ENCODE results near the gene RNF225. TPM values are rescaled to one million over a fixed set of nuclear protein-coding genes. Genes with fewer than 3 reads are reported as not detected.

Gene RNF225
- total and polyA plus RNA-seq, 2 of the 13 experiments (the other 11 are each of a cell fraction or from before 2014, with no cell fraction given) = not detected

- TF ChIP-seq ZBTB1 (CRISPR knock-in tag; IDR thresholded peaks at IDR 0.05; ENCODE audit: borderline replicate concordance) = no peak
- peak; percentile 3 for TF ChIP-seq TAF15 (IDR thresholded peaks at IDR 0.05; ENCODE audit: low read depth, low read length, poor library complexity, severe bottlenecking)
- no peak for TF ChIP-seq ETS1 (CRISPR knock-in tag; IDR thresholded peaks at IDR 0.05)
- TF ChIP-seq ZNF101 (CRISPR knock-in tag; IDR thresholded peaks at IDR 0.05; ENCODE audit: borderline replicate concordance, low read depth) = no peak
- TF ChIP-seq ZNF75D (CRISPR knock-in tag; IDR thresholded peaks at IDR 0.05; ENCODE audit: borderline replicate concordance) = no peak
- TF ChIP-seq BATF2 (CRISPR knock-in tag; IDR thresholded peaks at IDR 0.05) = no peak
- TF ChIP-seq MED13 (CRISPR knock-in tag; IDR thresholded peaks at IDR 0.05) = no peak
- no peak for TF ChIP-seq ZNF761 (CRISPR knock-in tag; conservative IDR thresholded peaks at IDR 0.05)
- TF ChIP-seq CCDC6 (CRISPR knock-in tag; IDR thresholded peaks at IDR 0.05) = no peak
- TF ChIP-seq ZNF34 (CRISPR knock-in tag; IDR thresholded peaks at IDR 0.05; ENCODE audit: borderline replicate concordance) = no peak
- TF ChIP-seq JUN (CRISPR knock-in tag; IDR thresholded peaks at IDR 0.05) = no peak
- TF ChIP-seq HMG20B (CRISPR knock-in tag; conservative IDR thresholded peaks at IDR 0.05) = no peak
- TF ChIP-seq ZBTB14 (CRISPR knock-in tag; IDR thresholded peaks at IDR 0.05) = 0 out of 2 replicates have a peak, but pooled peaks have one; percentile 7
- TF ChIP-seq ZFP91 (CRISPR knock-in tag; IDR thresholded peaks at IDR 0.05; ENCODE audit: borderline replicate concordance) = no peak
- TF ChIP-seq PHF8 (CRISPR knock-in tag; IDR thresholded peaks at IDR 0.05) = no peak
- no peak for TF ChIP-seq ZSCAN22 (CRISPR knock-in tag; IDR thresholded peaks at IDR 0.05)
- TF ChIP-seq ZNF570 (CRISPR knock-in tag; IDR thresholded peaks at IDR 0.05; ENCODE audit: borderline replicate concordance) = no peak
- no peak for TF ChIP-seq SETDB1 (CRISPR knock-in tag; IDR thresholded peaks at IDR 0.05; ENCODE audit: borderline replicate concordance)
- no peak for TF ChIP-seq ERF (CRISPR knock-in tag; IDR thresholded peaks at IDR 0.05)
- TF ChIP-seq SOX13 (IDR thresholded peaks at IDR 0.05) = no peak
- no peak for TF ChIP-seq SOX13 (CRISPR knock-in tag; conservative IDR thresholded peaks at IDR 0.05 in 1 of 2, IDR thresholded peaks at IDR 0.05 in 1 of 2)
- TF ChIP-seq REPIN1 (CRISPR knock-in tag; IDR thresholded peaks at IDR 0.05; ENCODE audit: borderline replicate concordance, low read depth) = 0 out of 2 replicates have a peak, but pooled peaks have one; percentile 5
- no peak for TF ChIP-seq ZMAT5 (CRISPR knock-in tag; IDR thresholded peaks at IDR 0.05; ENCODE audit: borderline replicate concordance, low read depth)
- TF ChIP-seq ZMYM4 (CRISPR knock-in tag; IDR thresholded peaks at IDR 0.05) = no peak
- TF ChIP-seq ZNF225 (CRISPR knock-in tag; IDR thresholded peaks at IDR 0.05) = no peak
These were observed 7.9 kb upstream of the RNF225 start (continued) for GRCh38 chr19:58387338-58388174.
